ENCODE results near the gene SIPA1.

DNA sequence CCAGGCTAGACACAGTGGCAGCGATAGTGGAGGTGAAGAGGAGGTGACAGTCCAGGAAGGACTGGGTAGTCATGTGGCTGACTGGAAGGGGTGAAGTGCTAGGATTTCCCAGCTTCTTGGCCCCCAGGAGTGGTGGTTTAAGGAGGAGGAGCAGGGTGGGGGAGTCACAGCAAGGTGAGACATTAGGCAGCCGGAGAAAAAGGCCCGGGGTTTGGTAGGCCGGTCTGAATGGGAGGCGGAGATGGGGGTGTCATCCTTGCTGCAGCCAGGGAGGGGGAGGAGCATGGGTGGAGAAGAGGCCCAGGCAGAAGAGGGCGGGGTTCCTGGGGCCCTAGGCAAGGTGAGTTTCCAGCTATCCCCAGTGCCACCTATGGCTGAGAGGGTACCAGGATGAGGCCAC is 6.1 kb downstream of the SIPA1 start:
- TF ChIP-seq POLR2A (IDR thresholded peaks at IDR 0.05) (no peak), EP300 (IDR thresholded peaks at IDR 0.05) (no peak)

All from ovary (tissue), 1 donor.